ENCODE results near the gene SLC25A19.

SLC25A19 gene

DNA sequence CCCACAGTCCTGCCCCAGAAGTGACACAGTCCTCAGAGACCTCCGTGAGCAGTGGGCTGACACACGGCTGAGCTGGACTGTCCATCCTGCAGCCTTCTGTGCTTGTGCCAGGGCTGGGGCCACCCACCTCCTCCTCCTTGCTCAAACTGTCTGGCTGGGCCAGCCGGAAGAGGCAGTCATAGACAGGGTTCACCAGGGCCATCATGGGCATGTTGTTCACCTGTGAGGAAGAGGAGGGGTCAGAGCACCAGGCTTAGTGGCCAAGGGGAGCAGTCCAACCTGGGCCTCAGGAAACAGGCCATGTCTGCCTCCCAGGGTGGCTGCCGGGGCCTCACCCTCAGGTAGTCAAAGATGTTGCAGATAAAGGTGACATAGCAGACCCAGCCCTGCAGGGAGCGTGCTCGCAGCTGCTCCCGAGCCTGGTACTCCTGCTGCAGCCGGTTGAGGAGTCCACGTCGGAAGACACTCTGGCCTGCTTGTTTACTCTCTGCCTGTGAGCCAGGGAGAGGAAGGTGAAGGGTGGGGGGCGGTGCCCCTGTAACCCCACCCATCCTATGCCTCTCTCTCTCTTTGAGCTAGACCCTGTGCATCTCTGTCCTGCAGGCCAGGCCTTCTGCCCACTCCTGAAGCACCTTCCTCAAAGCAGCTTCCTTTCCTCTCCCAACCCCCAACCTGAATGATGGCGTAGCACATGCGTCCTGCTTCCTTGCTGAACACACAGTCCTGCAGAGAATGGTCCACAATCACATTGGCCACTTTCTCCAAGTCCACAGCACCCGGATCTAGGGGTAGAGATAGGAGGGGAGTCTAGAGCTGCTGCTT lies 21.6 kb downstream of the SLC25A19 start:
- peak; percentile 20 for TF ChIP-seq FOXP2 (optimal IDR thresholded peaks at IDR 0.05; ENCODE audit: borderline replicate concordance, extremely low read depth, extremely low read length, insufficient read depth)
- TF ChIP-seq POLR2AphosphoS5 (IDR thresholded peaks at IDR 0.05; ENCODE audit: low read depth, low read length): no peak; the same call in 1 of the 2 replicates
- no peak for TF ChIP-seq SIN3A (IDR thresholded peaks at IDR 0.05; ENCODE audit: borderline replicate concordance, insufficient read depth, low read length)
- no peak for TF ChIP-seq REST (IDR thresholded peaks at IDR 0.05; ENCODE audit: insufficient read depth in 1 of 2, low read depth in 2 of 2, low read length in 2 of 2)
- no peak for TF ChIP-seq TAF1 (IDR thresholded peaks at IDR 0.05; ENCODE audit: borderline replicate concordance, insufficient read depth, low read length)

DNA sequence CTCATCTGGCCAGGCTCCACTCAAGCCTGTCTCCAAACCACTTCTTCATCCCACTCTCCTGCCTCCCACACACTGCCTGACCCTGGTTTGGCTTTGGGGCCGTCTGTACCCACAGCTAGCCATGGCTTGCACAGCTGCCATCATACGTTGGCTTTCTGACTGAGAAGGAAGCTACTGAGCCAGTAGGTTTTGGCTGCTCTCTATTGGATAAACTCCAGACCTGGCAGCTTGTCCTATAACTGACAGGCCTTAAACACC lies 22.2 kb downstream of the SLC25A19 start:
- no peak for TF ChIP-seq FOXP2 (optimal IDR thresholded peaks at IDR 0.05; ENCODE audit: borderline replicate concordance, extremely low read depth, extremely low read length, insufficient read depth)
- TF ChIP-seq TAF1 (IDR thresholded peaks at IDR 0.05; ENCODE audit: borderline replicate concordance, insufficient read depth, low read length): no peak
- TF ChIP-seq REST (IDR thresholded peaks at IDR 0.05; ENCODE audit: insufficient read depth in 1 of 2, low read depth in 2 of 2, low read length in 2 of 2): no peak
- TF ChIP-seq POLR2AphosphoS5 (IDR thresholded peaks at IDR 0.05; ENCODE audit: low read depth, low read length): no peak
- TF ChIP-seq SIN3A (IDR thresholded peaks at IDR 0.05; ENCODE audit: borderline replicate concordance, insufficient read depth, low read length): no peak

DNA sequence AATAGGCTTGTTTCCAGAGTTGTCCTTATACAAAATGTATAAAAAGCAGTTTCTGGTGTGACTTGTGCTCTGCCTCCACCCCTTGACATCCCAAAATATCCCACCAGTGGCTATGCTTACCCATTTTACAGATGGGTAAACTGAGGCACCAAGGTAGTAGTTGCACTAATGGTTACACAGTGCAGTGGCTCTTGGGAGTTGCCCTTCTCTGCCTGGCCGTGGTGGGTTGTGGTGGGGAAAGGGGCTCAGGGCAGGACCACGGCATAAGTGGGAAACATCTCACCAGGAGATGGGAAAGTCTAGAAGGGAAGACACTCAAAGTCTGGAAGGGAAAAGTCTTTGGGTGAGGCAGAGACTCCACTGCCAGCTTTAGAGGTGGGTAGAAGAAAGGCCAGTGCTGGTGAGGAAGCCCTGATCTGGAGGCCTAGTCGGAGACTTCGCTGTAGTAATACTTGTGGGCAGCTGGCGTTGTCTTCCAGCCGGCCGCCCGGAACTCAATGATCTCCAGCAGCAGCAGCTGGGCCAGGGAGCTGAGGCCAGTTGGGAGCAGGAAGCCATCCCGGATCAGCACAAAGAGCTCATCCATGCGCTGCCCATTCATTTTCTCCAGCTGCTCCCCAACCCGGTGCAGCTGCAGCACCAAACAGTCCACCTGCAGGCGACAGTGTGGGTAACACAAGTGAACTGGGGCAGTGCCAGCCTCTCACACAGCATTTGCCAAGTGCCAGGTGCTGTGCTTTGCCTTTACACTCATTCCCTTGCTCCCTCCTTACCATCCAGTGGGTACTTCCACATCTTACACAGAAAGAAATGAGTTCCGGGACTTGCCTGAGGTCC lies 22.7 kb downstream of the SLC25A19 start:
- no peak for TF ChIP-seq TAF1 (IDR thresholded peaks at IDR 0.05; ENCODE audit: borderline replicate concordance, insufficient read depth, low read length)
- no peak; the same call in 1 of the 2 replicates for TF ChIP-seq POLR2AphosphoS5 (IDR thresholded peaks at IDR 0.05; ENCODE audit: low read depth, low read length)
- no peak for TF ChIP-seq REST (IDR thresholded peaks at IDR 0.05; ENCODE audit: insufficient read depth in 1 of 2, low read depth in 2 of 2, low read length in 2 of 2)
- TF ChIP-seq SIN3A (IDR thresholded peaks at IDR 0.05; ENCODE audit: borderline replicate concordance, insufficient read depth, low read length): no peak
- TF ChIP-seq FOXP2 (optimal IDR thresholded peaks at IDR 0.05; ENCODE audit: borderline replicate concordance, extremely low read depth, extremely low read length, insufficient read depth): no peak

DNA sequence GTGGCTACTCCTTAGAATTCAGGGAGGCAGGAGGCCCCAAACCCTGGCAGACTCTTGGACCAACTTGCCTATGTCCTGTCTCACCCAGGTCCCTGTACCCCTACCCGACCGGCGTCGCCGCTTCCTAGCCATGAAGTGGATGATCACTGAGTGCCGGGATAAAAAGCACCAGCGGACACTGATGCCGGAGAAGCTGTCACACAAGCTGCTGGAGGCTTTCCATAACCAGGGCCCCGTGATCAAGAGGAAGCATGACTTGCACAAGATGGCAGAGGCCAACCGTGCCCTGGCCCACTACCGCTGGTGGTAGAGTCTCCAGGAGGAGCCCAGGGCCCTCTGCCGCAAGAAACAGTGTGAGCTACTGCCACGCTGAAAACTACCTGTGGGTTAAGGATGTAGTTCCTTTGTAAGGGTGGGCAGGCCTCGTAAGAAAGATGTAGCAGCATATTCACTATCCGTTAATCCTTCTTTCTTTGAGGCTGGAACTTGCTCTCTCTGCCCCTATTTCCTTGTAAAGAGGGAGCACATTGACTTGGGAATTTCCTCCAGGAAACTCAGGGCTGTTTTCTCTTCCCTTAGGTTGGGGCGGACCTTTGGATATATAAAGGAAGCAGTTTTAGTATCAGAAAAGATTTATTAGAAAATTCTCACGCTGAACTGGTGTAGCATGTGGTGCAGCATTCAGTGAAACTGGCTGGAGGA lies 23.5 kb downstream of the SLC25A19 start:
- TF ChIP-seq TAF1 (IDR thresholded peaks at IDR 0.05; ENCODE audit: borderline replicate concordance, insufficient read depth, low read length) (no peak), SIN3A (IDR thresholded peaks at IDR 0.05; ENCODE audit: borderline replicate concordance, insufficient read depth, low read length) (no peak), POLR2AphosphoS5 (IDR thresholded peaks at IDR 0.05; ENCODE audit: low read depth, low read length) (no peak), REST (IDR thresholded peaks at IDR 0.05; ENCODE audit: insufficient read depth in 1 of 2, low read depth in 2 of 2, low read length in 2 of 2) (no peak), FOXP2 (optimal IDR thresholded peaks at IDR 0.05; ENCODE audit: borderline replicate concordance, extremely low read depth, extremely low read length, insufficient read depth) (no peak)

Measured in PFSK-1 (cell line).